ENCODE data around the gene USP43.

USP43 gene

DNA sequence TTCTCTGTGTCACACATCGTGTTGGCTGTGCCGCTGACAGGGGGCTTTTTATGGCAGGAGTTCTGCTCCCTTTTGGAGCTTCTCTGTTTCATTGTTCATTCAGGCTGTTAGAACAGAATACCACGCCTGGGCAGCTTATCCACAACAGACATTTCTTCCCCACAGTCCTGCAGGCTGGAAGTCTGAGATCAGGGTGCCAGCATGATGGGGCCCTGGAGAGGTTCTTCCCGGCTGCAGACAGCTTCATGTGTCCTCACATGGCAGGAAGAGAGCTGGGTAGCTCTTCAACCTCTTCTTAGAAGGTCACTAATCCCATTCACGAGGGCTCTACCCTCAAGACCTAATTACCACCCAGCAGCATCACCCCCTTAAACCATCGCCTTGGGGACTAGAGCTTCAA, 81.0 kb downstream of the USP43 start:
- H3K27ac Mint-ChIP-seq: peak overlapping the region in 1 of 3 experiments; percentile 15
- H3K9me3 Mint-ChIP-seq: no peaks in the 10 kb centered on the region
- peaks cover 4% of the 10 kb centered on the region for H3K36me3 Mint-ChIP-seq (ENCODE audit: low read depth)
- TF ChIP-seq, protein P1, sequence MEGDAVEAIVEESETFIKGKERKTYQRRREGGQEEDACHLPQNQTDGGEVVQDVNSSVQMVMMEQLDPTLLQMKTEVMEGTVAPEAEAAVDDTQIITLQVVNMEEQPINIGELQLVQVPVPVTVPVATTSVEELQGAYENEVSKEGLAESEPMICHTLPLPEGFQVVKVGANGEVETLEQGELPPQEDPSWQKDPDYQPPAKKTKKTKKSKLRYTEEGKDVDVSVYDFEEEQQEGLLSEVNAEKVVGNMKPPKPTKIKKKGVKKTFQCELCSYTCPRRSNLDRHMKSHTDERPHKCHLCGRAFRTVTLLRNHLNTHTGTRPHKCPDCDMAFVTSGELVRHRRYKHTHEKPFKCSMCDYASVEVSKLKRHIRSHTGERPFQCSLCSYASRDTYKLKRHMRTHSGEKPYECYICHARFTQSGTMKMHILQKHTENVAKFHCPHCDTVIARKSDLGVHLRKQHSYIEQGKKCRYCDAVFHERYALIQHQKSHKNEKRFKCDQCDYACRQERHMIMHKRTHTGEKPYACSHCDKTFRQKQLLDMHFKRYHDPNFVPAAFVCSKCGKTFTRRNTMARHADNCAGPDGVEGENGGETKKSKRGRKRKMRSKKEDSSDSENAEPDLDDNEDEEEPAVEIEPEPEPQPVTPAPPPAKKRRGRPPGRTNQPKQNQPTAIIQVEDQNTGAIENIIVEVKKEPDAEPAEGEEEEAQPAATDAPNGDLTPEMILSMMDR (IDR thresholded peaks at IDR 0.05; ENCODE audit: unreplicated experiment in 3 of 3): no peak
- H3K4me1 Mint-ChIP-seq: peaks cover 15% of the 10 kb centered on the region
- H3K4me3 Mint-ChIP-seq: no peak overlapping the region
- peaks cover 18% of the 10 kb centered on the region for H3K27me3 Mint-ChIP-seq (ENCODE audit: low read depth)

DNA sequence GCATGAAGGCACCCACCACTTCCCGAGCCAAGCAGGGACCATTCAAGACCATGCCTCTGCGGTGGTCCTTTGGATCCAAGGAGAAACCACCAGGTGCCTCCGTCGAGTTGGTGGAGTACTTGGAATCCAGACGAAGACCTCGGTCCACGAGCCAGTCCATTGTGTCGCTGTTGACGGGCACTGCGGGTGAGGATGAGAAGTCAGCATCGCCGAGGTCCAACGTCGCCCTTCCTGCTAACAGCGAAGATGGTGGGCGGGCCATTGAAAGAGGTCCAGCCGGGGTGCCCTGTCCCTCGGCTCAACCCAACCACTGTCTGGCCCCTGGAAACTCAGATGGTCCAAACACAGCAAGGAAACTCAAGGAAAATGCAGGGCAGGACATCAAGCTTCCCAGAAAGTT, 82.7 kb downstream of the USP43 start:
- Mint-ChIP-seq H3K4me1 (peaks cover 15% of the 10 kb centered on the region), H3K9me3 (peaks cover 3% of the 10 kb centered on the region), H3K27ac (no peak overlapping the region), H3K36me3 (ENCODE audit: low read depth) (peaks cover 4% of the 10 kb centered on the region), H3K27me3 (ENCODE audit: low read depth) (peaks cover 24% of the 10 kb centered on the region), H3K4me3 (no peak overlapping the region)
- TF ChIP-seq, protein P1 (IDR thresholded peaks at IDR 0.05; ENCODE audit: unreplicated experiment in 3 of 3): no peak

GRCh38 chr17:9728564-9728963, 83.2 kb downstream of the USP43 start:
- Mint-ChIP-seq H3K27me3 (ENCODE audit: low read depth) (peaks cover 24% of the 10 kb centered on the region), H3K4me1 (peaks cover 15% of the 10 kb centered on the region), H3K4me3 (no peak overlapping the region), H3K9me3 (peaks cover 4% of the 10 kb centered on the region), H3K27ac (no peak overlapping the region), H3K36me3 (ENCODE audit: low read depth) (peaks cover 4% of the 10 kb centered on the region)
- TF ChIP-seq, protein P1 (IDR thresholded peaks at IDR 0.05; ENCODE audit: unreplicated experiment in 3 of 3): no peak

- Mint-ChIP-seq H3K36me3 (ENCODE audit: low read depth) (peaks cover 4% of the 10 kb centered on the region), H3K27ac (no peak overlapping the region), H3K4me1 (peaks cover 15% of the 10 kb centered on the region), H3K27me3 (ENCODE audit: low read depth) (peaks cover 24% of the 10 kb centered on the region), H3K9me3 (peaks cover 5% of the 10 kb centered on the region), H3K4me3 (no peak overlapping the region)
- TF ChIP-seq, protein P1 (IDR thresholded peaks at IDR 0.05; ENCODE audit: unreplicated experiment in 3 of 3): peak; percentile 96 to 99 (median 98)
These were observed 83.8 kb downstream of the USP43 start for GRCh38 chr17:9729034-9729650.

DNA sequence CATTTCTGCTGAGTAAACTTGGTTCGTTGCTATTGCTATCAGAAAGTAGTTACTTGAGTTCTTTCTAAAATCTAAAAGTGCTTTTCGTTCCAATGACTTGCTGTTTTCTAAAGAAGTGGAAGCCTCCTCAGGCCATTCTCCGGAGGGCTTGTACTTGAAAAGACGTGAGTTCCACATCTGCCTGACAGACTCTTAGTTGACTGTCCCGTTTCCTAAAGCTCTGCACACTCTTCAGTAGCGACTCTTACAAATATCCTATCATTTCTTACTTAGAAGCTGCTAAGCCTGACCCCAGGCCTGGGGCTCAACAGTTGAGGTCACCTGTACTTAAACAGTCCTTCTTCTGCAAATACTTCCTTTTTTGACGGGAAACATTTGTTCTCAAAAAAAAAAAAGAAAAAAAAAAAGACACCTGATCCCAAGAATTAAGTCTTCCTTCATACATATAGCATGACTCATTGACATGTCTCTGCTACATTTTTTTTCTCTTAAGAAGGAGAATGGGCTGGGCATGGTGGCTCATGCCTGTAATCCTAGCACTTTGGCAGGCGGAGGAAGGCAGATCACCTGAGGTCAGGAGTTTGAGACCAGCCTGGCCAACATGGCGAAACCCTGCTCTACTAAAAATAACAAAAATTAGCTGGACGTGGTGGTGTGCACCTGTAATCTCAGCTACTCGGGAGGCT, 84.6 kb downstream of the USP43 start:
- H3K27me3 Mint-ChIP-seq (ENCODE audit: low read depth): peaks cover 24% of the 10 kb centered on the region
- H3K36me3 Mint-ChIP-seq (ENCODE audit: low read depth): peaks cover 4% of the 10 kb centered on the region
- H3K9me3 Mint-ChIP-seq: peaks cover 5% of the 10 kb centered on the region
- TF ChIP-seq, protein P1 (IDR thresholded peaks at IDR 0.05; ENCODE audit: unreplicated experiment in 3 of 3): no peak
- H3K4me3 Mint-ChIP-seq: no peak overlapping the region
- no peak overlapping the region for H3K27ac Mint-ChIP-seq
- peaks cover 15% of the 10 kb centered on the region for H3K4me1 Mint-ChIP-seq

GRCh38 chr17:9750524-9750923, 105.2 kb downstream of the USP43 start:
- Mint-ChIP-seq H3K36me3 (ENCODE audit: low read depth) (no peaks in the 10 kb centered on the region), H3K4me3 (peak overlapping the region in 1 of 3 experiments; percentile 0), H3K9me3 (no peaks in the 10 kb centered on the region), H3K27me3 (ENCODE audit: low read depth) (no peaks in the 10 kb centered on the region), H3K4me1 (peaks cover 17% of the 10 kb centered on the region), H3K27ac (peak overlapping the region; percentile 38 to 72 (median 71))
- TF ChIP-seq, protein P1 (IDR thresholded peaks at IDR 0.05; ENCODE audit: unreplicated experiment in 3 of 3): no peak

Data from nephron (organoid).